Measurements from ENCODE around the gene MAN1A1.

DNA sequence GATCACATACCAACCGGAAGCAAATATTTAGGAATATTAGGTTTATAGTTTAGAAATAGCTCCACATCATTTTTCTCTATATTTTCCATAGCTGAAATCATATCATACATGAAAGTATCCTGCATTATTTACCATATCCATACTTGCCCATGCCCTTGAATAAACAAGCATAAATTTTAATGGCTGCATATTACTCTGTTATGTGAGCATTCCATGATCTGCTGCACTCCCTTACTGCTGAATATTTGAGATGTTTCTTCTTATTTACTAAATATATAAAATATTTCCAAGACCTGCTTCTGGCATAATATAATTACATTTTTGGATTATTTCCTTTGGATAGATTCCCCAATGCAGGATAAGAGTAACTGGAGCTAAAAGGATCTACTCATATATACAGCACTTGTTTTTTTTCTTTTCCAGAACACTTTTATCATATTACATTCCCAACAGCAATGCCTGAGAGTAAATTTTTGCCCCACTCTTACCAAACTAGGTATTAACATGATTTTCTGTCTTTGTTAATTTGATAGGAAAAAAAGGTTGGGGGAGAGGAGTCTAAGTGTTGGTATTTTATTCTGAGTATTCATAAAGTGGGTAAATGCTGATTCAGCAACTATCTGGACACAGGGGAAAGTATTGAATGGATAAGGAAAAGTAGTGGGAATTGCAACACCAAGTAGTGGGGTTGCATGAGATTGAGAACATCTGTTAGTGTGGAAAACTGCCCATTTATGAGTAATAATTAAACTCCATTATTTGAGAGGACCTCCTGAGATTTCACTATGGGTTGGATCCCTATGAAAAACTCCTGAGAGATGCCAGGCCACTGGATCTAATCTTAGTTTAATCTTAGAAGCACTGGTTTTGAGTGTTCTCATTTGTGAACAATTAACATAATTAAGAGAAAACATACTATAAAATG is 76.0 kb downstream of the MAN1A1 start:
- TF ChIP-seq, protein P1, sequence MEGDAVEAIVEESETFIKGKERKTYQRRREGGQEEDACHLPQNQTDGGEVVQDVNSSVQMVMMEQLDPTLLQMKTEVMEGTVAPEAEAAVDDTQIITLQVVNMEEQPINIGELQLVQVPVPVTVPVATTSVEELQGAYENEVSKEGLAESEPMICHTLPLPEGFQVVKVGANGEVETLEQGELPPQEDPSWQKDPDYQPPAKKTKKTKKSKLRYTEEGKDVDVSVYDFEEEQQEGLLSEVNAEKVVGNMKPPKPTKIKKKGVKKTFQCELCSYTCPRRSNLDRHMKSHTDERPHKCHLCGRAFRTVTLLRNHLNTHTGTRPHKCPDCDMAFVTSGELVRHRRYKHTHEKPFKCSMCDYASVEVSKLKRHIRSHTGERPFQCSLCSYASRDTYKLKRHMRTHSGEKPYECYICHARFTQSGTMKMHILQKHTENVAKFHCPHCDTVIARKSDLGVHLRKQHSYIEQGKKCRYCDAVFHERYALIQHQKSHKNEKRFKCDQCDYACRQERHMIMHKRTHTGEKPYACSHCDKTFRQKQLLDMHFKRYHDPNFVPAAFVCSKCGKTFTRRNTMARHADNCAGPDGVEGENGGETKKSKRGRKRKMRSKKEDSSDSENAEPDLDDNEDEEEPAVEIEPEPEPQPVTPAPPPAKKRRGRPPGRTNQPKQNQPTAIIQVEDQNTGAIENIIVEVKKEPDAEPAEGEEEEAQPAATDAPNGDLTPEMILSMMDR (IDR thresholded peaks at IDR 0.05) = no peak
- no peak for TF ChIP-seq EP300 (IDR thresholded peaks at IDR 0.05)
- peak in 3 of 4 donors; percentile 41 to 48 (median 41) for TF ChIP-seq POLR2AphosphoS5 (IDR thresholded peaks at IDR 0.05)

Measured in sigmoid colon (tissue), 4 donors.